OCI-LY3 (cell line): ENCODE data around the gene NRXN3.

Experiments
- CTCF ChIP-seq: fragments of 200-600, 300-600 bp; sonication (generic); IDR thresholded peaks from 2 replicates; pipeline ENCODE4 v1.5.1; 2014; ENCODE audit warnings: antibody characterized with exemption, low read length, low read depth
- EZH2phosphoT487 ChIP-seq: fragments of 200-600 bp; shearing (Covaris generic); IDR thresholded peaks from 2 replicates; pipeline ENCODE4 v1.6.1; 2018; ENCODE audit warnings: antibody characterized with exemption, mixed run types, low read depth

GRCh38 chr14:78983126-78983525 lies 813.0 kb downstream of the NRXN3 start:
- no peak for TF ChIP-seq CTCF
- no peak for TF ChIP-seq EZH2phosphoT487
